Prostate gland (tissue), 2 donors: ENCODE data around the gene MECR.

Experiments
- POLR2A ChIP-seq: fragments of 450-650 bp; IDR thresholded peaks from one replicate; pipeline ENCODE4 v1.6.1; 2016; ENCODE audit warnings: antibody characterized with exemption, mild to moderate bottlenecking
- TF ChIP-seq, protein P1 (sequence below), 4 experiments: fragments of 200-600 bp in 2 of 4; fragments of 450-650 bp in 2 of 4; sonication (generic) in 2 of 4; IDR thresholded peaks; 1 replicate in 3 of 4; 2 replicates in 1 of 4; pipeline ENCODE4 v1.5.1; 2016 to 2019; ENCODE audit warnings: antibody characterized with exemption in 4 of 4, mild to moderate bottlenecking in 2 of 4, moderate library complexity in 2 of 4

DNA sequence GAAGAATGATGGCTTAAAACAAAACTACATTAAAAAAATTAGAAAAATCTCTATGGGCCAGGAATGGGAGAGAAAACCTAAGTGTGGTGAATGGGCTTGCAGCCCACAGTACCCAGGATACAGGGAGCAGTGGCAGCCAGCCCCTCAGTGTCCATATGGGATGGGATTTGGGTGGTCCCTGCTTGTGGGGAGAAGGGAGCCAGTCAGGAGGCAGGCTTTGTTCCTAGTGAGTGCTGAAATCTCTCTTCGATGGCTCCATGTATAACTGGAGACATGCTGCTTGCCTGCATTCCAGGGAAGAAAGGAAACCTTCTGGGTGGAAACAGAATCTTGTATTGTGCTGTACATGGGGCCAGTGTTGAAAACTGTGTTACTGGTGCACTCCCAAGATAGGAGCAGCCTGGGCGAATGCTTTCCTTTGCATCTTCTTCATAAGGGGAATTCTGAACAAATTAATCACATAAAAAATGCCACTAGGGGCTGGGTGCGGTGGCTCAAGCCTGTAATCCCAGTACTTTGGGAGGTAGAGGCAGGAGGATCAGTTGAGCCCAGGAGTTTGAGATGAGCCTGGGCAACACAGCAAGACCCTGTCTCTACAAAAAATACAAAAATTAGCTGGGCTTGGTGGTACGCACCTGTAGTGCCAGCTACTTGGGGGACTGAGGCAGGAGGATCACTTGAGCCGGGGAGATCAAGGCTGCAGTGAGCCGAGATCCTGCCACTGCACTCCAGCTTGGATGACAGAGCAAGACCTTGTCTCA is 41.6 kb upstream of the MECR start:
- TF ChIP-seq, protein P1, sequence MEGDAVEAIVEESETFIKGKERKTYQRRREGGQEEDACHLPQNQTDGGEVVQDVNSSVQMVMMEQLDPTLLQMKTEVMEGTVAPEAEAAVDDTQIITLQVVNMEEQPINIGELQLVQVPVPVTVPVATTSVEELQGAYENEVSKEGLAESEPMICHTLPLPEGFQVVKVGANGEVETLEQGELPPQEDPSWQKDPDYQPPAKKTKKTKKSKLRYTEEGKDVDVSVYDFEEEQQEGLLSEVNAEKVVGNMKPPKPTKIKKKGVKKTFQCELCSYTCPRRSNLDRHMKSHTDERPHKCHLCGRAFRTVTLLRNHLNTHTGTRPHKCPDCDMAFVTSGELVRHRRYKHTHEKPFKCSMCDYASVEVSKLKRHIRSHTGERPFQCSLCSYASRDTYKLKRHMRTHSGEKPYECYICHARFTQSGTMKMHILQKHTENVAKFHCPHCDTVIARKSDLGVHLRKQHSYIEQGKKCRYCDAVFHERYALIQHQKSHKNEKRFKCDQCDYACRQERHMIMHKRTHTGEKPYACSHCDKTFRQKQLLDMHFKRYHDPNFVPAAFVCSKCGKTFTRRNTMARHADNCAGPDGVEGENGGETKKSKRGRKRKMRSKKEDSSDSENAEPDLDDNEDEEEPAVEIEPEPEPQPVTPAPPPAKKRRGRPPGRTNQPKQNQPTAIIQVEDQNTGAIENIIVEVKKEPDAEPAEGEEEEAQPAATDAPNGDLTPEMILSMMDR (IDR thresholded peaks at IDR 0.05) = no peak
- no peak for TF ChIP-seq POLR2A
